Measurements from ENCODE around the gene SDK2.

SDK2 gene

DNA sequence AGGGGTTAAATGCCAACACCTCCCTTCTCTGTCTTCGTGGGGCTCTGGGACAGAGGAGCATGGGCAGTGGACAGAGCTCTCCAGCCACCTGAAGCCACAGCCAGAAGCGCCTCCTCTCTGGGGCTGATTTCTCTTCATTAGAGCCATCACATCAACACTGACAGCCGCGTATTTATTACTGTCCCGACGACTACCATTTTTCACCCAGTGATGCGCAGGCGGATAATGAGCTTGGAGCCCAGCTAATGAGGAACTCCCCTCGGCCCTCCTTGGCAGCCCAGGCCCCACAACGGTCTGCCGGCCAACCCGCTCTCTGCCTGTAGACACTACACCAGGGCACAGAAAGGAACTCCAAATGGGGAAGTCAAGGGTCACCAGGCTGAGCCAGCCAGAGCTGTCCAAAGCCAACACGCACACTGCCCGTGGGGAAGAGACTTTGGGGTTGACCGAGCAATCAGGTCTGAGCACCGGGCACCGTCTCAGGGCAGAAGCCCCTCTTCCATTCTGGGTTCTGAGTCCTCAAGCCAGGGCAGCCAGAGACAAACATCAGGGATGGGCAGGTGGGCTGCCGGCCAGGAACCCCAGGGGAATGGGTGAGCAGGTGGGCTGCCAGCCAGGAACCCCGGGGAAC, 13.2 kb downstream of the SDK2 start:
- DNase-seq = no peak

DNA sequence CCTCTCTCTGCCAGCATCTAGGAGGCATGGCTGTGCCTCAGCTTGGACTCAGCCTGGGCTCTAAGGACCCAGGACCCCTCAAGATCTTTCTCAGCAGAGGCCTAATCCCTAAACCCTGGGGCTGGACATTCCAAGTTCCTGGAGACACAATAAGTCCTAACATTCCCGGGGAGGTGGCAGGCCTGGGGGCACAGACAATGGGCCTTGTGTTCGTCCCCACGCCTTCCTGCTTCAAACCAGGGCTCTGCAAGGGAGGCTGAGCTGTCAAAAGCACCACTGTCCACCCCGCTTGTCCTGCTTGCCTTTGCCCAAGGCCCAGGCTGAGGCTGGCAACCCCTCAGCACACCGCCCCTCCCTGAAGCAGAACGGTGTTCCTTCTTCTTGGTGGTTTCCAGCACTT, 13.7 kb downstream of the SDK2 start:
- DNase-seq = no peak

DNA sequence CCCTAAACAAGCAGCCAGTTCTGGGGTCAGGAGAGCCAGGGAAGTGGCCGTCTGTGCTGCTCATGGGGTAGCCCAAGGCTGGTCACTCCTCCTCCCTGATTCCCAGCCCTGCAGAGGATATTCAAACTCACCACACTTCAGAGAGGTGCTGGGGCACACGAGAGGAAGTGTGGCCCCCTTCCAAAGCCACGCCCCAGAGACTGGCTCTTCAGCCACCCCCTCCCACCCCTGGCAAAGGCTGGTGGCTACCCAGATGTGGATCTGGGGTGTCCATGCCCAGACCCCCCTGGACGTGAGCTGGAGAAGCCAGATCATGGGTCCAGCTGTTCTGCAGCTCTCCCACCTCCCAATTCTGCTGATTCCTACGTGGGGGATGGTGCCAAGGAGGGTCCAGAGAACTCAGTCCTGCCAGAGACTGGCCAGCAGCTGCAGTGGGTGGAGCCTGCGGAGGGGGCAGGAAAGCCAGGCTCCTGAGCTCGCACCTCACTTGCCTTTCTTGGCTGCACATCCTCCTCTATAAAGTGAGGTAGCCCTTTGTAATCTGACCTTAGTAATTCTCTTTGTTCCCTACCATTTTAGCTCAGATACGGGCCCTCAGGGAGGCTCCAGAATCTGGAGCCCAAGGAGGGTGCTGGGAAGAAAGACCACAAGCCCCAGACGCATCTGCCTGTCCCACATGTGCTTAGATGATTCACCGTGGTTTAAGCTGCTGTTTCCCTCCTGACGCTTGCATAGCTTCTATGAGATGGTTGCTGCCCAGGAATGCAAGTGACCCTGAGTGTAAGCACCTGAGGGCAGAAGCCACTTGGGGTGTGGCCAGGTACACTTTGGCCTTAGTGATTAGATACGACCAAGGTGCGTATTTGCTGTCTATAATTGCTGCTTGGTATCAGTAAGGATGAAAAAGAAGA, 15.3 kb downstream of the SDK2 start:
- no peak for DNase-seq

DNA sequence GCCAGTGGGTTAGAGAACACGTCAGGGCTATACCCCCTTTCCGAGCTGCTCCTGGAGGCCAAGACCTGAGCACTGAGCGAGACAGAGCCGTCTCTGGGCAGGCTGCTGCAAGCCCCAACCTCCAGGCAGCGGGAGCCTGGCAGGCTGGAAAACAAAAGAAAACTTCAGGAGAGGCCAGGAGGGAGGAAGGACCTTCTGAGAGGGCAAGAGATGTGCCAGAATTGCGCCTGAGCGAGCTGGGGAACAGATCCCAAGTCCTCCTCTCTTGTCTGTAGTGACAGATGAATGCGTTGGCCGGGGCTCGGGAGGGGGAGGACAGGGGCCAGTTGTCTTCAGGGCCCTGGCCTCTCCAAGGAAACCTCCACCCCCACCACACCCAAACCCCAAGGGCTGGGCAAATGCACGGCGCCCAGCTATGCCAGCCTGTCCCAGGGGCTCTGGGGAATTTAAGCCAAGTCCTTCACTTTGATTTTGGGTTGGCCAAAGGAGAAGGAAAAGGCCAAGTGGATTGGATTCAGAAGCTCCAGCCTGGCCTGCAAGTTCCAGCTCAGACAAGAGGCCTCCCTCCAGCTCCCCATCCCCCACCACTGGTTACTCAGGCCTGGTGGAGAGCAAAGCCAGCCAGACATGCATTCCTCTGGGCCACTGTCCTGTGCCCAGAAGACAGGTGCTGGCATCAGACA, 18.1 kb downstream of the SDK2 start:
- no peak for DNase-seq

DNA sequence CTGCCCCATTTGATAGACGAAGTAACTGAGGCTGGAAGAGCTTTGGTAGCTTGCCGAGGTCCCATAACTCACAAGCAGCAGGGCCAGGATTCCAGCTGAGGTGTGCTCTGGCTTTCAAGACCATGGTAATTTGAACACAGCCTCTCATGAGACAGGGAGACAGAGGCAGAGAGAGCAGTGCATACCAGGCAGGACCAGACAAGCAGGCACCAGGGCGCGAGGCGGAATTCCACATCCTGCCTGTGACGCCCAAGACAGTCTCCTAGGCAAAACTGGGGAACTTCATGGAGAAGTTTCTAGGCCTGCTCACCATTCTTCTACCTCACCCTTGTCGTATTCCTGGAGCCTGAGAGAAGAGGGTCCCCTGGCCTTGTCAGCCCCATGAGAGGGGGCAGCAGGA, 19.2 kb downstream of the SDK2 start:
- no peak for DNase-seq

DNA sequence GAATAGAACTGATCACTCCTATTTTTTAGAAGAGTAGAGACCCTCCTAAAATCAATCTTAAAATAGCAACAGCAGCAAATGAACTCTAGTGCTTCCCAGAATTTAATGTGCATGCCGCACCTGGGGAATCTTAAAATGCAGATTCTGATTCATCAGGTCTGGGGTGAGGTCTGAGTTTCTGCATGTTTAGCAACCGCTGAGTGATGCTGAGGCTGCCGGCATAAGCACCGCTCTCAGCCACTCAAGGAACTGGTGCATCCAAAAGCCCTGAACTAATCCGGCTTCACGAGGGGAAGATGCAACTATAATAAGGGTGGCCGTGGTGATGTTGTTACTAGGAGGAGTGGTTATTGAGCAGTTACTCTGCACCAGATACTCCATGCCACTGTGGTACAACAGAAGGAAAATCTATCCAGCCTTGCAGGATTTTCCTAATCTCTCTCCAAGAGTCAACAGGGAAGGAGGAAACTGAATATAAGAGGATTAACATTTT, 19.7 kb downstream of the SDK2 start:
- DNase-seq = no peak

DNA sequence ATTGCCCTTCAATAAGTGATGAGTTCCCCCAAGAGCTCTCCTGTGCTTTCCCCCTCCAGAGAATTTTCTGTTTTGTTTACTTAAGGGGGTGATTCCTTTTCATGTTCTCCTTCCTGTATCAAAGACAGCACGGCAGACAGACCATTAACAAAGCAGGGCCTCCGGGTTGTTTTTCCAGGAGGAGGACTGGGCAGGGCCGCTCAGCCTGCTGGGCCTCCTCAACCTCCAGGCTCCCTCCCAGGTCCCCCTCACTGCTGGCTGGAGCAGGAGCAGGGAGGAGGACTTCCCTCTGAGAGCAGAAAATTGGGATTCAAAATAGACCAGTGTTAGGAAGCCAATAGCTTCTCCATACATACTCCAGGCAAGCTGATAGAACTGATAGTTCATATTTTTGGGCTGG, 20.4 kb downstream of the SDK2 start:
- no peak for DNase-seq

DNA sequence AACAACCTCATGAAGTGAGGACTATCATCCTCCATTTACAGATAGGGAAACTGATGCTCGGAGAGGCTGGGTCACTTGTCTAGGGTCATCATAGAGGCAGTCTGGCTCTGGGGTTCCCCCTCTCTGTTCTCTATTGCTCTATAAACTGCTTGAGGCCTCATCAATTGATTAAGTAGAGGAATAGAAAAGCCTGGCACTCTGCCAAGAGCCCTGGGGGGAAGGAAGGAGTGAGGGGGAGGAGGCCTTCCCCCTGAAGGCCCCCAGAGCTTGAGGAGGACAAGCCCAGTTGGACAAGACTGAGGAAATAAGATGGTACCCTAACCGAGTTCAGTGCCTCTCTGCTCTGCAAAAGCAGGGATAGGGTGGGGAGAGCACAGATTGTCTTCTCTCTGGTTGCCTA, 21.0 kb downstream of the SDK2 start:
- no peak for DNase-seq

DNA sequence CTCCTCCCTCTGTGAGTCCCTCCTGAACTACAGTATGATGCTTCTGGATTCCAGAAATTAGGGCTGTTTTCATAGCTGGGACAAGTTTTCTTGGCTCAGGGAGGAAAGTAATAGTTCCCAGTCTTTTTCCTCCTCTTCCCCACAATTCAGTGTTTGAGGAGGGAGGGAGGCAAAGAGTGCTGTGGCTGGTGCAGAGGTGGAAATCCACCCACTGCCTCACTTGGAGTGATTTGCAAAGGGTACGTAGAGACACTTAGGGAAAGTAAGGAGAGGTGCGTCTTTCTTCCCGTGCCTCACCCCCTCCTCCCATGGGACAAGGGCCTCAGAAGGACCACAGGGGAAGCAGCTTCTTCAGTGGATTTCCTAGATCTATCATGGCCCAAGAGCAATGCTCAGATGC, 21.9 kb downstream of the SDK2 start:
- DNase-seq = no peak

DNA sequence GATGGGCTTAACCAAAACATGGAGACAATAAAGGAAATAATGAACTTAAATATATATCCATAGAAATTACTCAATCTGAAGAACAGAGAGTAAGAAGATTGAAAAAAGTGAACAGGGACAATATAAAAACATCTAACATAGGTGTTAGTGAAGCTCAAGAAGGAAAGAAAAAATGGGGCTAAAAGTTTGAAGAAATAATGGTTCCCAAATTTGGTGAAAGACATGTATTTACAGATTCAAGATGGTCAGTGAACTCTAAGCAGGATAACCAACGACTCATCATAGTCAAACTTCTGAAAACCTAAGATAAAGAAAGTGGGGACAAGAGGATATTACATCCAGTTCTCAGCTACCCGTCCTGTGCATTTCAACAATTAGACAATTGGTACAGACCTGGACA, 22.6 kb downstream of the SDK2 start:
- DNase-seq = no peak

DNA sequence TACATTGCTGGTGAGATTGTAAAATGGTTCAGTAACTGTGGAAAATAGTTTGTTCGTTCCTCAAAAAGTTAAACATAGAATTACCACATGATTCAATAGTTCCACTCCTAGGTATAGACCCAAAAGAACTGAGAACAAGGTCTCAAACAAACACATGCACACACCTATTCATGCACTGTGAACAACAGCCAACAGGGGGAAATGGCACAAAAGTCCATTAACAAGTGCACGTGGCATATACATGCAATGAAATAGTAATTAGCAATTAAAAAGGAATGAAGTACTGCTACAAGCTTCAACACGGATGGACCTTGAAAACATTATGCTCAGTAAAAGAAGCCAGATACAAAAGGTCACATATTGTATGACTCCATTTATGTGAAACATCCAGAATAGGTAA, 23.8 kb downstream of the SDK2 start:
- no peak for DNase-seq

DNA sequence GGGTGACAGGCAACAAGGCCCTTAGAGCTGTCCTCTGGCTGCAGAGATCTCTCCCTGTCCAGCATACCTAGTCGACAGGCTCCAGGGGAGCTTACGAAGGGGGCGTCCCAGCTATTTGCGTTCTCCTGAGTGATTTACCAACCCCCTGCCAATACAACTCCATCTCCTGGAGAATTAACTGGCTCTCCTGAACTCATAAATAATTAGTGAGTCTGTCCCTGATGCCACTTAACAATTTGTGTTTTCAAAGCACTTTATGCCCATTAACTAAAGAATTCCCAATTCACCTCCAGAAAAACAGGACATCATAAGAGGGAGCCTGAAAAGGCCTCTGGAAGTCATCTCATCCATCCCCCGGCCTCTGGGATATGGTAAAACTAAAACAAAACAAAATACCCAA, 26.7 kb downstream of the SDK2 start:
- no peak for DNase-seq

DNA sequence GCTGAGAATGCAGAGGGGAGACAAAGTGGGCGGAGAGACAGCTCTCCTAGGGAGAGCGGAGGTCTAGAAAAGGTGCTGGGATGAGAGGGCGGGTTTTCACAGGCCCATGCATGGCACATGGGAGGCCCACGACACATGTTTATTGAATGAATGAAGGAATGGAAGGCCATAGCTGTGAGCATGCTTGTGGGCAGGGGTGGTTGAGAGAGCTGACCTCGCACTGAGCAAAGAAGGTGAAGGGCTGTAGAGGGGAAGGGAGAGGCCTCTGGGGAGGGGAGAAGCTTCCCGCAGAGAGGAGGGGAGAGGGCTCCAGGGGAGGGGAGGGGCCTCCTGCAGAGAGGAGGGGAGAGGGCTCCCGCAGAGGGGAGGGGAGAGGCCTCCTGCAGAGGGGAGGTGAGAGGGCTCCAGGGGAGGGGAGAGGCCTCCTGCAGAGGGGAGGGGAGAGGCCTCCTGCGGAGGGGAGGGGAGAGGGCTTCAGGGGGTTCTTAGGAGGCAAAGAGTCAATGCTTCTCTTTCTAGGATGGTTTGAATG, 27.3 kb downstream of the SDK2 start:
- DNase-seq = no peak

DNA sequence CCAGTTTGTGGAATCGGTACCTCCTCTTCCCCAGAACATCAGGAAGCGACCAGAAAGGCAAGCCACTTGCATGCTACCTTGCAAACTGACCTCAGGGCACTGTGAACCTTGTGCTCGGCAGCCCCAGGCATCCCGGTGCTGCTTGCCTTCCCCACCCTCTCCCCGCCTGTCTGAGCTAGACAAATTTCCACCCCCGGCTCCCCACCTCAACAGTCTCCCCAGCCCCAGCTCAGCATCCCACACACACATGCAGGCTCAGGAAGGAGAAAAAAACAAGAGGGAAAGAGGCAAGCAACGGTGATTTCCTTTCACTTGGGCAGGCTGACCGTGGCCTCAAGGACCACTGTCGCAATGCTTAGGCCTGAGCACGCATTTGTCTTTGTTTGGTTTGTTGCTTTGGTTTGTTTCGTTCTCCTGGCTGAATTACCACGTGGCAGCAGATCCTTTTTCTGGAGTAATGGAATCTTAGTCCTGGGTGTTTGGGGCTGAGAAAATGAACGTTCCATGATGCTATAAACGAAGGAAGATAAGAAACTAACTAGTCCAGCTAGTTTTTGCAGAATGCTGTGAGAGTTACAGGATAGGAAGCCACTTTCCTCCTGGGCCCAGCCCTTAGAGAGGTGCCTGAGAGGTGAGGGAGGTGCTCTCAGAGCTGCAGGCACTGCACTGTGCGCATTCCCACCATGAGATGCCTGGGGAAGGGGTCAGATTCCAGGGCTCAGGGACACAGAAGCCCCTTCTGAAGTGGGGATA, 27.9 kb downstream of the SDK2 start:
- DNase-seq = no peak

DNA sequence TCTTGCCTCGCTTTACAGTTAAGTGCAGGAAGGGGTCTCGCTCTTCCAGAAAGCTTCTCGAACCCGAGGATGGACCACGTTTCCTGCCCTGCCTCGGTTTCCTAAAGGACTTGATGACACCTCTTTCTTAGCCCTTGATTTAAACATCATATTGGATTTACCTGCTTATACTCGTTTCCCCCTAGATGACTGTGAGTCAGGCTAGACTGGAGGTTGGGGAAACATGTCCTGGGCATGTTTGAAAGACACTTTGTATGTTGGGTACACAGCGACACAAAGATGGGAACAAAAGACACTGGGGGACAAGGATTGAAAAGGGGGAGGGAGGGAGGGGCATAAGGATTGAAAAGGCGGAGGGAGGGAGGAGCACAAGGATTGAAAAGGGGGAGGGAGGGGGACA, 30.0 kb downstream of the SDK2 start:
- no peak for DNase-seq

DNA sequence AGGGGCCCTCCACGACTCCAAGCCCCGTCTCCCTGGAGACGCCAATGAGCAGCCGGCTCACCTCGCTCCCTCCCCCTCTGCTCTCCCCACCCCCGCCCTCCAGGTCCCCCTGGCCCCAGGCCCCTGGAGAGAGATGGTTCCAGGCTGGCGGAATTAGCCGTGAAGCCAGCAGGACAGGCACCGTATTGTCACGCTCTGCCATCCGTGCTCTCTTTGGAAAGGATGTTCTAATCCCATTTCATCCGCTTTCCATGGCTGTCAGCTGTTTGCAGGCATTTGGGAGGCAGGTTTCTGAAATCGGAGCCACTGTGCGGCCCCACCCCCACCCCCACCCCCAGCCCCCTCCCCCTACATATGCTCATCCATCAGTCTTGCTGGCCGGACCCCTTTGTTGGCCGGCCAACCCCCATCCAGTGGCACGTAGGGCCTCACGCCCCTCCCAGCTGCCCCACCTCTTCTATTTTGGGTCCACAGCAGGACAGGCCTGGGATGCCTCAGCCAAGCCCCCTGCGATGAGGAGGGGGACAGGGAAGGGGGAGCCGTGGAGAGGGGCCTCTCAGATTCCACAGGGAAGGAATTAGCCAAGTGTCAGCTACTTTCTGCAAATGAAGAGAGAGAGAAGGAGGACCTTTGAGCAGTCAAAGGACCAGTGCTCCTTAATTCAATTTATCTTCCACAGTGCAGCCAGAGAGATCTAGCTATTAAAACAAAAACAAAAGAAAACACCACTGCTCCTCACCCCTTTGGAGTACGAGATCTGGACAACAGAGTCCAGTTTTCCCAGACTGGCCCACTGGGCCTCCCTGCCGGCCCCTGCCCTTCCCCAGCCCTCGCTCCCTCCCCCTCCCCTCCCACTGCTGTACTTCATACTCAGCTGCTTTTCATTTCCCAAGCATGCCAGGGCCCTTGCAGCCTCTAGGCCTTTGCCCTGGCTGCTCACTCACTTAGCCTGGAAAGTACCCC, 30.7 kb downstream of the SDK2 start:
- no peak for DNase-seq

DNA sequence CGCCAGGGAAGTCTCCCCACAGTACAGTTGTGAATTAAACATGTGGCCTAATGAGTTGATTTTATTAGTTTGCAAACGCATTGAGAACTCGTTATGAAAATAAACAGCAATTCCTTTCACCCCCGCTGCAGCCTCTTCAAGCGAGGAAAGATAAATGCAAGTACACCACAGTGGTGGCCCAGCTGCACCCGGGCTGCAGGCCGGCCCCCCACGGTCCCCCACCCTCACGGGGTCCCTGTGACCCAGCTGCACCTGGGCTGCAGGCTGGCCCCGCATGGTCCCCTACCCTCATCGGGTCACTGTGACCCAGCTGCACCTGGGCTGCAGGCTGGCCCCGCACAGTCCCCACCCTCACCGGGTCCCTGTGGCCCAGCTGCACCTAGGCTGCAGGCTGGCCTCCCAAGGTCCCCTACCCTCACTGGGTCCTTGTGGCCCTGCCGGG, 32.2 kb downstream of the SDK2 start:
- no peak for DNase-seq

DNA sequence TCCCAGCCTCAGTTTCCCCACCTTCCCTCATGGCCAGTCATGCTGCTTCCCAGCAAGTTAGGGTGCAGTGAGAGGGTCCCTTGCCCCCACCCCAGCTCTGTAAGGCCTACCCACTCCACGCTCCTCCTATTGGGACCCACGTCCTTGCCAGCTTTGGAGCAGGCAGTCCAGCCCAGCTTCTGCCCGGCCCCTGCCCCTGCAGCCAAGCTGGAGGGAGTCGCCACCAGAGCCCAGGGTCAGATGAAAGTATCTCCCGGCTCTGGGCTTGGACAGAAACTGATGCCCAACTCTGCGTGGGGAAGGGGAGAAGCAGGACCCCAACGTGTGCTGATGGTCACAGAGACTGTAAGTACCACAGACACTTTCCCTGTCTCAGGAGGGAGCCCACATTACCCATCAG, 32.6 kb downstream of the SDK2 start:
- DNase-seq = no peak

DNA sequence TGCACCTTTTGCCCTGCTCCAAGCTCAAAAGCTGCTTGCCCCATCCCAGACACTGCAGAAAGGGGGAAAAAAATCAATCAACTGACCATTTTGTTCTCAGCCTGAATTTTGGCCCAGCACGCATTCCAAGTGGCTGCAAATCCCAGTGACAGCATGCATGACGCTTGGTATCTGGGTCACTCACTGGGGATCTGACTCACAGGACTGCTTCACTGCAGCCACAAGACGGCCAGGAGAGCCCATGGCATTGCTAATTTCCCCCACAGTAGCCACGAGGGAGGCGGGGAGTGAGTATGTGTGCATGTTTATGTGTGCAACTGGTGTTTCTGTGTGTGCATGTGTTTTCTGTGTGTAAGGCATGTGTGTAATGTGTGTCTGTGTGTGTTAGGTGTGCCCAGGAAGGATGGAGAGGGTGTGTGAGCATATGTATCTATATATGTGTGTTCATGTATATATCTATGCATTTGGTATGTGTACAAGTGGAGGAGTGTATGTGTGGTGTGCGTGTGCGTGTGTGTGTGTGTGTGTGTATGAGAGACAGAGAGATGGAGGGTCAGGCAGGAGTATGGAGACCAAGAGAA, 33.8 kb downstream of the SDK2 start:
- DNase-seq = no peak

DNA sequence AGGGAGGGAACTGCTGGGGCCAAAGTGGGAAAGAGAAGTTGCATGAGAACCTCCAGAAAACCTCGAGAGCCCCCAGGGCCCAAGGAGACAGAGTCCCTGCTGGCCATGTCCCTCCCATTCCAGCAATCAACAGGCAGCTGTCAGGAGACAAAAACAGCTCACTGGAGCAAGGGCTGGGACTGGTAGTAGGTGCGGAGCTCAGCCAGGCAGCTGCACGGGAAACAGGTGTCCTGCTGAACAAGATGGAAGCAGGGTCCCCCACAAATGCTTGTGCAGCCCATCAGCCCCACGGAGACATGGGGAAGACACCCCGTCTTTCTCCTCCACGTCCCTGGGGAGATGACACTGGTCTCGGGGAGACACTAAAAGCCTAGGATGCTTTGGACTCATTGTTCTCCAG, 34.5 kb downstream of the SDK2 start:
- DNase-seq = no peak

DNA sequence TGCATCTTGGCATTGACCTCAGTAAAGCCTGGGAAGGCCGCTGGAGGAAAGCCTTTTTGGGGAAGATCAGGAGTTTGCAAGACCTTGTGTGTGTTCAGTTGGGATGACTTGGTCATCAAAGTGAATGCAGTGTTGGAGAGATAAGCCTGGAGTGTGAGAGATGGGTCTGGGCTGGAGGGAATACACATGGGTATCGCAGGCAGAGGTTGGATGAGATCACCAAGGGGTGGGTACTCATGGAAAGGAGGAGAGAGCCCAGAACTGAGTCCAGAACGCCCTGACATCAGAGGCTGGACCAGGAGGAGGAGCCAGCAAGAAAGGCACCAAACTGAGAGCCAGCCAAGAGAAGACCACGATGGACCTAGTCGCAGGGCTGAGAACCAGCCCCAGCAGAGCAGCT, 35.2 kb downstream of the SDK2 start:
- DNase-seq = no peak

Measured in CD4-positive, alpha-beta T cell treated with Interleukin-17A for 4 hours (primary cell).